HepG2 (cell line): ENCODE results near the gene CLPSL2. TPM values are rescaled to one million over a fixed set of nuclear protein-coding genes. Genes with fewer than 3 reads are reported as not detected.

Source experiments
- AGO2 ChIP-seq: fragments of 200-400 bp; formaldehyde crosslinking; optimal IDR thresholded peaks from 2 replicates; pipeline ENCODE3; 2017; ENCODE audit warnings: mild to moderate bottlenecking, low read depth, low read length, moderate library complexity
- FOXM1 ChIP-seq: sonication (generic); formaldehyde crosslinking; IDR thresholded peaks from 2 replicates; pipeline ENCODE4 v1.5.0; 2020; ENCODE audit warnings: missing genetic modification reagents
- ISX ChIP-seq: sonication (generic); formaldehyde crosslinking; conservative IDR thresholded peaks from 2 replicates; pipeline ENCODE4 v1.5.0; 2020; ENCODE audit warnings: missing genetic modification reagents
- MTA1 ChIP-seq: sonication (generic); formaldehyde crosslinking; IDR thresholded peaks from 2 replicates; pipeline ENCODE4 v1.4.0; 2020; ENCODE audit warnings: missing genetic modification reagents, mild to moderate bottlenecking, borderline replicate concordance
- MTA3 ChIP-seq: sonication (generic); formaldehyde crosslinking; IDR thresholded peaks from 2 replicates; pipeline ENCODE4 v1.4.0; 2020; ENCODE audit warnings: missing genetic modification reagents
- REPIN1 ChIP-seq: sonication (generic); formaldehyde crosslinking; IDR thresholded peaks from 2 replicates; pipeline ENCODE4 v1.8.0; 2022; ENCODE audit warnings: missing genetic modification reagents, low read depth, mild to moderate bottlenecking, borderline replicate concordance
- SOX13 ChIP-seq, 3 experiments: fragments of 450-650 bp in 1 of 3; sonication (generic) in 1 of 3; formaldehyde crosslinking in 1 of 3; IDR thresholded peaks in 2 of 3; conservative IDR thresholded peaks in 1 of 3; 2 replicates each; pipeline versions ENCODE4 v1.5.0 to v1.6.1; 2016 to 2020; ENCODE audit warnings: antibody characterized with exemption in 1 of 3, mild to moderate bottlenecking in 1 of 3, missing compliant biosample characterization in 1 of 3, missing genetic modification reagents in 1 of 3, moderate library complexity in 1 of 3
- ZEB1 ChIP-seq: IDR thresholded peaks from 2 replicates; pipeline ENCODE4 v1.6.1; 2012; ENCODE audit warnings: mild to moderate bottlenecking, low read depth, inconsistent platforms; ENCODE audit not compliant: insufficient replicate concordance
- ZNF160 ChIP-seq: sonication (generic); formaldehyde crosslinking; IDR thresholded peaks from 2 replicates; pipeline ENCODE4 v1.8.0; 2022; ENCODE audit warnings: mild to moderate bottlenecking, inconsistent platforms, missing genetic modification reagents
- ZNF367 ChIP-seq: sonication (generic); formaldehyde crosslinking; IDR thresholded peaks from 2 replicates; pipeline ENCODE4 v1.4.0; 2020; ENCODE audit warnings: missing genetic modification reagents, borderline replicate concordance
- ZNF510 ChIP-seq: sonication (generic); formaldehyde crosslinking; IDR thresholded peaks from 2 replicates; pipeline ENCODE4 v1.4.0; 2020; ENCODE audit warnings: low read depth, mild to moderate bottlenecking, missing genetic modification reagents
- ZNF629 ChIP-seq: sonication (generic); formaldehyde crosslinking; conservative IDR thresholded peaks from 2 replicates; pipeline ENCODE4 v1.5.0; 2020; ENCODE audit warnings: missing genetic modification reagents
- ZNF644 ChIP-seq: IDR thresholded peaks from 2 replicates; pipeline ENCODE4 v1.6.1; 2016; ENCODE audit warnings: low read depth
- ZNF724P ChIP-seq: sonication (generic); formaldehyde crosslinking; IDR thresholded peaks from 2 replicates; pipeline ENCODE4 v1.8.0; 2022; ENCODE audit warnings: missing genetic modification reagents, borderline replicate concordance
- polyA plus RNA-seq, 8 experiments: library from polyadenylated mRNA; depleted of rRNA in 3 of 8; stranded (reverse) in 7 of 8; unstranded in 1 of 8; fragments of >200 nt; fragmentation: Illumina TruSeq in 4 of 8; extraction: Trizol in 4 of 8; gene quantifications; 2 replicates each; pipeline versions ENCODE4 v1.2.1 to v1.2.3, GENCODE V29; 2011 to 2016; ENCODE audit warnings: low read depth in 4 of 8, missing spikeins in 1 of 8, mixed read lengths in 1 of 8; ENCODE audit not compliant: insufficient read depth in 1 of 8
- total RNA-seq, 5 experiments: library from RNA; depleted of rRNA; stranded (reverse); fragments of >200 nt; fragmentation: Illumina TruSeq; extraction: Trizol; gene quantifications; 2 replicates each; pipeline ENCODE4 v1.2.3, GENCODE V29; 2016; ENCODE audit warnings: low read depth in 1 of 5
- TF ChIP-seq, protein P1 (sequence below): sonication (generic); formaldehyde crosslinking; IDR thresholded peaks from 2 replicates; pipeline ENCODE4 v1.8.1; 2023; ENCODE audit warnings: mild to moderate bottlenecking, moderate library complexity, missing genetic modification reagents
- TF ChIP-seq, protein P2 (sequence below): IDR thresholded peaks from 2 replicates; pipeline ENCODE4 v1.6.1; 2012; ENCODE audit warnings: low read depth, low read length, improper control_type of control experiment
- TF ChIP-seq, protein P3 (sequence below): sonication (generic); formaldehyde crosslinking; IDR thresholded peaks from 2 replicates; pipeline ENCODE4 v1.4.0; 2020; ENCODE audit warnings: missing genetic modification reagents, mild to moderate bottlenecking, borderline replicate concordance
- TF ChIP-seq, protein P4 (sequence below): sonication (generic); IDR thresholded peaks from 2 replicates; pipeline ENCODE4 v1.6.1; 2016; ENCODE audit warnings: low read depth, borderline replicate concordance
- TF ChIP-seq, protein P5 (sequence below): sonication (generic); formaldehyde crosslinking; IDR thresholded peaks from 2 replicates; pipeline ENCODE4 v1.9.0; 2022; ENCODE audit warnings: low read depth, missing genetic modification reagents
- TF ChIP-seq, protein P6 (sequence below): sonication (generic); formaldehyde crosslinking; conservative IDR thresholded peaks from 2 replicates; pipeline ENCODE4 v1.5.0; 2020; ENCODE audit warnings: missing genetic modification reagents

CLPSL2 gene
- total and polyA plus RNA-seq, 2 of the 13 experiments (the other 11 are each of a cell fraction or from before 2014, with no cell fraction given), result not detected

DNA sequence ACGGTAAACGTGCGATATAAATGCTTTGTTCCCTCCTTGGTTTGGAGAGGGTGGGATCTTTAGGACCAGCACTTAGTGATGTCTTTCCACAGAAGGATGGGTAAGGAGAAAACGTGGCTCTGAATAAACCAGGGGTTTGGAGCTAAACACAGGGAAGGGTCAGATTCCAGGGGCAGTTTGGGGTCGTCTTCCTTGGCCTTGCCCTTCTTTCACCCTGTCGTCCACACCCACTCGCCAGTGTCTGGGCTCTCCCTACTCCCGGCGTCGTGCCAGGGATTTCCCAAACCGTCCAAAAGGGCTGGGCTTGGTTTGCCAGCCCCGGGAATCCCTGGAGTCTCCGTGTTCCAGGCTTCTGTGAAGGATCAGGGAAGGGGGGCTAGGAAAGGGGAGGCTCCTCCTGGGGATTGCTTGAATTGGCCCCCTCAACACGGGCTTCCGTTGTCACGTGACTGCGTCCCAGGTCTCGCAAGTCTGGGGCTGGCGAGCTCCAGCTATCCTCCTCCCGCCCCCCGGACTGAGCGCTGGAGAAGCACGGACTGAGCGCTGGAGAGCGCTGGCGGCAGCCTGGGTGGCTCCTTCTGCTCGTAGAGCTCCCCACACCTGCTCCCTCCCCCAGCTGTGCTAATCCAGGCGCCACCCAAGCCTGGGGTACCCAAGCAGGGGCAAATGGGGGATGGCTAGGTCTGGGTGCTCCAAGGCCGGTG is 49.0 kb upstream of the CLPSL2 start (continued):
- TF ChIP-seq, protein P1, sequence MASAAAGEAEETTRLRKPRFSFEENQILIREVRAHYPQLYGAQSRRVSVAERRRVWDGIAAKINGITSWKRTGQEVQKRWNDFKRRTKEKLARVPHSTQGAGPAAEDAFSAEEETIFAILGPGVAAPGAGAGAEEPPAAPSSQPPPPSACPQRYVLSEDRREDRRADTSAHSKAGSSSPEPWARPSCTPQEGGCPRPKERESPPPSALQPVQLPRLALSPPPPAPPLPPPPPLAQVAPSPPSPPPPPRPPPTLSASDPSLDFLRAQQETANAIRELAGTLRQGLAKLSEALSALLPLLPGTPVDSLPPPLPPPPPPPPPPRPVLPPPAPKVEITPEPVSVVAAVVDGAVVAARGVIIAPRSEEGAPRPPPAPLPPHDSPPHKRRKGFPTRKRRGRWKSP, result no peak
- TF ChIP-seq ZNF644 (no peak), ZNF160 (no peak), REPIN1 (CRISPR knock-in tag) (peak; percentile 23; the same call in 1 of the 2 replicates), AGO2 (peak; percentile 36), ZEB1 (peak; percentile 23), MTA3 (no peak), ZNF510 (peak; percentile 76; the same call in 1 of the 2 replicates), ZNF629 (CRISPR knock-in tag) (0 out of 2 replicates have a peak, but pooled peaks have one; percentile 14), MTA1 (peak; percentile 80; the same call in 1 of the 2 replicates), ZNF724P (CRISPR knock-in tag) (no peak), FOXM1 (CRISPR knock-in tag) (no peak), ISX (CRISPR knock-in tag) (no peak), SOX13 (IDR thresholded peaks at IDR 0.05) (no peak), SOX13 (CRISPR knock-in tag; conservative IDR thresholded peaks at IDR 0.05 in 1 of 2, IDR thresholded peaks at IDR 0.05 in 1 of 2) (no peak), ZNF367 (CRISPR knock-in tag) (0 out of 2 replicates have a peak, but pooled peaks have one; percentile 12)
- TF ChIP-seq, protein P2, sequence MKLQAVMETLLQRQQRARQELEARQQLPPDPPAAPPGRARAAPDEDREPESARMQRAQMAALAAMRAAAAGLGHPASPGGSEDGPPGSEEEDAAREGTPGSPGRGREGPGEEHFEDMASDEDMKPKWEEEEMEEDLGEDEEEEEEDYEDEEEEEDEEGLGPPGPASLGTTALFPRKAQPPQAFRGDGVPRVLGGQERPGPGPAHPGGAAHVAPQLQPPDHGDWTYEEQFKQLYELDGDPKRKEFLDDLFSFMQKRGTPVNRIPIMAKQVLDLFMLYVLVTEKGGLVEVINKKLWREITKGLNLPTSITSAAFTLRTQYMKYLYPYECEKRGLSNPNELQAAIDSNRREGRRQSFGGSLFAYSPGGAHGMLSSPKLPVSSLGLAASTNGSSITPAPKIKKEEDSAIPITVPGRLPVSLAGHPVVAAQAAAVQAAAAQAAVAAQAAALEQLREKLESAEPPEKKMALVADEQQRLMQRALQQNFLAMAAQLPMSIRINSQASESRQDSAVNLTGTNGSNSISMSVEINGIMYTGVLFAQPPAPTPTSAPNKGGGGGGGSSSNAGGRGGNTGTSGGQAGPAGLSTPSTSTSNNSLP, result no peak
- TF ChIP-seq, protein P3, sequence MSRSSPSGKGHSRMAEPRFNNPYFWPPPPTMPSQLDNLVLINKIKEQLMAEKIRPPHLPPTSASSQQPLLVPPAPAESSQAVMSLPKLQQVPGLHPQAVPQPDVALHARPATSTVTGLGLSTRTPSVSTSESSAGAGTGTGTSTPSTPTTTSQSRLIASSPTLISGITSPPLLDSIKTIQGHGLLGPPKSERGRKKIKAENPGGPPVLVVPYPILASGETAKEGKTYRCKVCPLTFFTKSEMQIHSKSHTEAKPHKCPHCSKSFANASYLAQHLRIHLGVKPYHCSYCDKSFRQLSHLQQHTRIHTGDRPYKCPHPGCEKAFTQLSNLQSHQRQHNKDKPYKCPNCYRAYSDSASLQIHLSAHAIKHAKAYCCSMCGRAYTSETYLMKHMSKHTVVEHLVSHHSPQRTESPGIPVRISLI (CRISPR knock-in tag), result 0 out of 2 replicates have a peak, but pooled peaks have one; percentile 23
- TF ChIP-seq, protein P4, sequence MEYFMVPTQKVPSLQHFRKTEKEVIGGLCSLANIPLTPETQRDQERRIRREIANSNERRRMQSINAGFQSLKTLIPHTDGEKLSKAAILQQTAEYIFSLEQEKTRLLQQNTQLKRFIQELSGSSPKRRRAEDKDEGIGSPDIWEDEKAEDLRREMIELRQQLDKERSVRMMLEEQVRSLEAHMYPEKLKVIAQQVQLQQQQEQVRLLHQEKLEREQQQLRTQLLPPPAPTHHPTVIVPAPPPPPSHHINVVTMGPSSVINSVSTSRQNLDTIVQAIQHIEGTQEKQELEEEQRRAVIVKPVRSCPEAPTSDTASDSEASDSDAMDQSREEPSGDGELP, result no peak
- TF ChIP-seq, protein P5, sequence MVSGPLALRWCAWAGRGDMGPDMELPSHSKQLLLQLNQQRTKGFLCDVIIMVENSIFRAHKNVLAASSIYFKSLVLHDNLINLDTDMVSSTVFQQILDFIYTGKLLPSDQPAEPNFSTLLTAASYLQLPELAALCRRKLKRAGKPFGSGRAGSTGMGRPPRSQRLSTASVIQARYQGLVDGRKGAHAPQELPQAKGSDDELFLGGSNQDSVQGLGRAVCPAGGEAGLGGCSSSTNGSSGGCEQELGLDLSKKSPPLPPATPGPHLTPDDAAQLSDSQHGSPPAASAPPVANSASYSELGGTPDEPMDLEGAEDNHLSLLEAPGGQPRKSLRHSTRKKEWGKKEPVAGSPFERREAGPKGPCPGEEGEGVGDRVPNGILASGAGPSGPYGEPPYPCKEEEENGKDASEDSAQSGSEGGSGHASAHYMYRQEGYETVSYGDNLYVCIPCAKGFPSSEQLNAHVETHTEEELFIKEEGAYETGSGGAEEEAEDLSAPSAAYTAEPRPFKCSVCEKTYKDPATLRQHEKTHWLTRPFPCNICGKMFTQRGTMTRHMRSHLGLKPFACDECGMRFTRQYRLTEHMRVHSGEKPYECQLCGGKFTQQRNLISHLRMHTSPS, result peak; percentile 17; the same call in 1 of the 2 replicates
- TF ChIP-seq, protein P6, sequence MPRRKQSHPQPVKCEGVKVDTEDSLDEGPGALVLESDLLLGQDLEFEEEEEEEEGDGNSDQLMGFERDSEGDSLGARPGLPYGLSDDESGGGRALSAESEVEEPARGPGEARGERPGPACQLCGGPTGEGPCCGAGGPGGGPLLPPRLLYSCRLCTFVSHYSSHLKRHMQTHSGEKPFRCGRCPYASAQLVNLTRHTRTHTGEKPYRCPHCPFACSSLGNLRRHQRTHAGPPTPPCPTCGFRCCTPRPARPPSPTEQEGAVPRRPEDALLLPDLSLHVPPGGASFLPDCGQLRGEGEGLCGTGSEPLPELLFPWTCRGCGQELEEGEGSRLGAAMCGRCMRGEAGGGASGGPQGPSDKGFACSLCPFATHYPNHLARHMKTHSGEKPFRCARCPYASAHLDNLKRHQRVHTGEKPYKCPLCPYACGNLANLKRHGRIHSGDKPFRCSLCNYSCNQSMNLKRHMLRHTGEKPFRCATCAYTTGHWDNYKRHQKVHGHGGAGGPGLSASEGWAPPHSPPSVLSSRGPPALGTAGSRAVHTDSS (CRISPR knock-in tag), result 0 out of 2 replicates have a peak, but pooled peaks have one; percentile 67
